Mesenchymal stem cell (in vitro differentiated cells and primary cell): ENCODE measurements around the gene LRRC71.

Source experiments
- DNase-seq: peaks from one replicate; pipeline ENCODE4 v3.0.0-alpha.2; 2013
- H2AFZ ChIP-seq: one replicate; pipeline ENCODE4 v1.6.1; 2013; ENCODE audit warnings: low read depth, mild to moderate bottlenecking, control low read depth, inconsistent platforms, low read length, moderate library complexity
- H2AK5ac ChIP-seq: 2 replicates; pipeline ENCODE4 v1.6.1; 2013; ENCODE audit warnings: low read length, moderate library complexity, mild to moderate bottlenecking, inconsistent platforms; ENCODE audit not compliant: severe bottlenecking
- H2BK120ac ChIP-seq: one replicate; pipeline ENCODE4 v1.6.1; 2013; ENCODE audit warnings: low read depth, mild to moderate bottlenecking, inconsistent platforms, low read length, moderate library complexity
- H2BK12ac ChIP-seq, 2 experiments: one replicate each; pipeline ENCODE4 v1.6.1; 2013; ENCODE audit warnings: inconsistent platforms in 2 of 2, low read length in 2 of 2, mild to moderate bottlenecking in 2 of 2, moderate library complexity in 2 of 2, control low read depth in 1 of 2
- H2BK15ac ChIP-seq: one replicate; pipeline ENCODE4 v1.6.1; 2013; ENCODE audit warnings: mild to moderate bottlenecking, low read depth, inconsistent platforms; ENCODE audit not compliant: poor library complexity, severe bottlenecking
- H2BK5ac ChIP-seq: 2 replicates; pipeline ENCODE4 v1.6.1; 2013; ENCODE audit warnings: low read depth, mild to moderate bottlenecking, low read length, control low read depth, inconsistent platforms; ENCODE audit not compliant: poor library complexity, severe bottlenecking
- H3K14ac ChIP-seq, 2 experiments: one replicate each; pipeline ENCODE4 v1.6.1; 2013; ENCODE audit warnings: inconsistent platforms in 2 of 2, low read length in 2 of 2, control low read depth in 1 of 2, mild to moderate bottlenecking in 1 of 2, moderate library complexity in 1 of 2
- H3K18ac ChIP-seq, 2 experiments: one replicate each; pipeline ENCODE4 v1.6.1; 2013; ENCODE audit warnings: inconsistent platforms in 2 of 2, low read length in 2 of 2, control low read depth in 1 of 2, low read depth in 1 of 2, mild to moderate bottlenecking in 1 of 2
- H3K23ac ChIP-seq, 2 experiments: one replicate each; pipeline ENCODE4 v1.6.1; 2013; ENCODE audit warnings: inconsistent platforms in 2 of 2, low read length in 2 of 2, mild to moderate bottlenecking in 2 of 2, moderate library complexity in 2 of 2, control low read depth in 1 of 2
- H3K27ac ChIP-seq: 2 replicates; pipeline ENCODE4 v1.5.1; 2013; ENCODE audit warnings: mild to moderate bottlenecking, moderate library complexity, low read length, control low read depth, inconsistent platforms; ENCODE audit not compliant: poor library complexity, severe bottlenecking
- H3K27me3 ChIP-seq, 2 experiments: 2 replicates each; pipeline versions ENCODE4 v1.6.1 to v1.7.0; 2013; ENCODE audit warnings: low read length in 2 of 2, mild to moderate bottlenecking in 2 of 2, moderate library complexity in 2 of 2, control low read depth in 1 of 2, inconsistent platforms in 1 of 2; ENCODE audit not compliant: control insufficient read depth in 1 of 2, insufficient read depth in 1 of 2
- H3K36me3 ChIP-seq, 2 experiments: 2 replicates each; pipeline versions ENCODE4 v1.6.1 to v1.7.0; 2013; ENCODE audit warnings: low read length in 2 of 2, control low read depth in 1 of 2, inconsistent platforms in 1 of 2, low read depth in 1 of 2, mild to moderate bottlenecking in 1 of 2; ENCODE audit not compliant: insufficient read depth in 2 of 2, control insufficient read depth in 1 of 2
- H3K4ac ChIP-seq, 2 experiments: one replicate each; pipeline ENCODE4 v1.6.1; 2013; ENCODE audit warnings: inconsistent platforms in 2 of 2, low read length in 2 of 2, mild to moderate bottlenecking in 2 of 2, moderate library complexity in 2 of 2, control low read depth in 1 of 2, low read depth in 1 of 2
- H3K4me1 ChIP-seq: 2 replicates; pipeline ENCODE4 v1.6.1; 2013; ENCODE audit warnings: low read depth, low read length, control low read depth; ENCODE audit not compliant: control insufficient read depth, insufficient read depth
- H3K4me2 ChIP-seq: 2 replicates; pipeline ENCODE4 v1.6.1; 2013; ENCODE audit warnings: low read length, mild to moderate bottlenecking, inconsistent platforms; ENCODE audit not compliant: poor library complexity, severe bottlenecking
- H3K4me3 ChIP-seq, 2 experiments: 2 replicates each; pipeline versions ENCODE4 v1.5.1 to v1.7.0; 2013; ENCODE audit warnings: low read length in 2 of 2, mild to moderate bottlenecking in 2 of 2, control low read depth in 1 of 2, low read depth in 1 of 2; ENCODE audit not compliant: insufficient read depth in 1 of 2
- H3K79me1 ChIP-seq: replicated peaks from 2 replicates; pipeline ENCODE4 v1.6.1; 2013; ENCODE audit warnings: mild to moderate bottlenecking, control low read depth, low read length, inconsistent platforms; ENCODE audit not compliant: poor library complexity, severe bottlenecking
- H3K9ac ChIP-seq: 2 replicates; pipeline ENCODE4 v1.7.0; 2013; ENCODE audit warnings: mild to moderate bottlenecking, low read length, moderate library complexity
- H3K9me3 ChIP-seq: 2 replicates; pipeline ENCODE4 v1.7.0; 2013; ENCODE audit warnings: mild to moderate bottlenecking, low read length; ENCODE audit not compliant: control insufficient read depth
- H4K8ac ChIP-seq: one replicate; pipeline ENCODE4 v1.6.1; 2013; ENCODE audit warnings: inconsistent platforms, mild to moderate bottlenecking, low read length, moderate library complexity
- H4K91ac ChIP-seq: one replicate; pipeline ENCODE4 v1.6.1; 2013; ENCODE audit warnings: mild to moderate bottlenecking, low read length, inconsistent platforms
- WGBS: methylation state at CpG from one replicate; pipeline ENCODE4 v1.1.7; 2013; ENCODE audit warnings: mixed read lengths; 5-methylcytosine and 5-hydroxymethylcytosine counted together

LRRC71 gene

DNA sequence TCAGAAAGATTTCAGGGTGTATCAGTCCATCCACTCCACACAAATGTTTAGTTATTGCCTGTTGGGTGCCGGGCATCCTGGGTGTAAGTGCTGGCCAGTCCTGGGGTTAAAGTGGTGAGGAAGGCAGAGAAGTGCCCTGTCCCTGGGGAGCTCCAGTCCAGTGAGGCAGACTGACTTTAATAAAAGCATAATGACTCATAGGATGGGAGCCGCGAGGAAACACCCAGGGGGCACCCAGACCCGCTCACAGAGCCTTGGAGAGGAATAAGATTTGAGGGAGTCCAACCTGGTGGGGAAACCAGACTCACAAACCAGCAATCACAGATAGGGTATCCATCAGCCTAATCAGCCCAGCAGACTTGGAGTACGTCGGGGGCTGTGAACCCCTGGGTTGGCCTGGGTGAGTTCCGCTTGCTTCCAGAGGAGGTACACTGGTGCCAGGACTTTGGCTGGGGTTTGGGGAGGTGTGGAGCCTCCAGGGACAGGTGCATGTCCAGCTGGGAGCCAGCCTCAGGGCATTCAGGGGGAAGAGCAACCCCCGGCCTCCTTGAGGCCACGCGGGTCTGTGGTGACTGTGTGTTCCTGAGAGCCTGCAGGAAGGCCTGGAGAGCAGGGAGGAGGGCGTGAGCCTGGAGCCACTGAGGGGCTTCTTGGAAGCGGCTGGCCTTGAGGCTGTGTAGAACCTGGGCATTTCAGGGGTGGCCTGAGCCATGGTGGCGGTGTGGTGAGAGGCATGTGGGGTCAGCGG lies 23.2 kb upstream of the LRRC71 start:
- Histone ChIP-seq H2AK5ac (peak overlapping the region; percentile 85), H3K9me3 (no peaks in the 10 kb centered on the region), H2BK5ac (peak overlapping the region; percentile 67), H2AFZ (no peak overlapping the region), H3K4me1 (peaks cover 61% of the 10 kb centered on the region), H4K8ac (peak overlapping the region; percentile 82), H2BK120ac (peak overlapping the region; percentile 56), H3K4me3 (peak overlapping the region in 1 of 2 experiments; percentile 43), H3K9ac (peak overlapping the region; percentile 48), H3K4me2 (peak overlapping the region; percentile 17), H3K27me3 (no peaks in the 10 kb centered on the region), H3K4ac (peak overlapping the region; percentile 56 to 96), H4K91ac (peak overlapping the region; percentile 98), H3K23ac (peak overlapping the region in 1 of 2 experiments; percentile 2), H3K79me1 (peaks cover 24% of the 10 kb centered on the region), H3K27ac (peak overlapping the region; percentile 95), H2BK12ac (peak overlapping the region; percentile 92 to 96), H2BK15ac (peak overlapping the region; percentile 87), H3K18ac (peak overlapping the region; percentile 49 to 95), H3K36me3 (no peaks in the 10 kb centered on the region), H3K14ac (peak overlapping the region in 1 of 2 experiments; percentile 13)
- 36% methylated on average over 14 of the region's 14 CpGs for WGBS
- peak; percentile 86 for DNase-seq

DNA sequence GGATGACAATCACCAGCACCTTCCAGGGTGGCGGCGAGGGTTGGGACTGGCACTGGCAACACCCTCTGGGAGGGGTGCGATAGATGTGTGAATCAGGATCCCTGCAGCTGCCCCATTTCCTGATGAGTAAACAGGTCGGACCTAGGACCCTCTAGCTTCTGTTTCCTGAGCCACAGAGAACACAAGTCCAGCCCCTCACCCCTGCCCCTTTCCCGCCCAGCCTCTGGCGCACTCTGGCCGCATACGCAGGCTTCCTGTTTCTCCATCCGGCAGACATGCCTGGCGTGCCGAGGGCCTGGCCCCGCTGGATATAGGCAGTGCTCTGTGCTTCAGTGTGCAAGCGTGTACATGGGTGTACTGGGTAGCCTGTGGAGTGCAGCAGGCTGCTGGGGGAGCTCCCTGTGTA lies 22.3 kb upstream of the LRRC71 start:
- peak overlapping the region; percentile 95 for H3K27ac ChIP-seq
- peaks cover 34% of the 10 kb centered on the region for H3K79me1 ChIP-seq
- H4K8ac ChIP-seq: peak overlapping the region; percentile 72
- no peak overlapping the region for H2BK15ac ChIP-seq
- peak overlapping the region; percentile 79 to 95 for H3K18ac ChIP-seq
- peak overlapping the region; percentile 1 for H3K4me2 ChIP-seq
- peak overlapping the region; percentile 0 for H3K9ac ChIP-seq
- no peaks in the 10 kb centered on the region for H3K36me3 ChIP-seq
- no peak overlapping the region for H2AFZ ChIP-seq
- no peaks in the 10 kb centered on the region for H3K27me3 ChIP-seq
- H2BK12ac ChIP-seq: peak overlapping the region; percentile 82 to 92
- H3K14ac ChIP-seq: peak overlapping the region in 1 of 2 experiments; percentile 68
- peak overlapping the region; percentile 3 to 56 for H3K4ac ChIP-seq
- DNase-seq: peak; percentile 87
- no peaks in the 10 kb centered on the region for H3K9me3 ChIP-seq
- peak overlapping the region; percentile 83 for H4K91ac ChIP-seq
- no peak overlapping the region for H3K4me3 ChIP-seq
- H2AK5ac ChIP-seq: no peak overlapping the region
- peaks cover 65% of the 10 kb centered on the region for H3K4me1 ChIP-seq
- H2BK120ac ChIP-seq: no peak overlapping the region
- H3K23ac ChIP-seq: no peak overlapping the region
- WGBS: 9% methylated on average over 11 of the region's 13 CpGs
- H2BK5ac ChIP-seq: no peak overlapping the region

- 96% methylated on average over 12 of the region's 12 CpGs for WGBS
- Histone ChIP-seq H3K9me3 (no peaks in the 10 kb centered on the region), H2BK5ac (no peak overlapping the region)
Observed at GRCh38 chr1:156898971-156899664, 21.3 kb upstream of the LRRC71 start.

More at GRCh38 chr1:156898971-156899664, 21.3 kb upstream of the LRRC71 start:
- Histone ChIP-seq H3K9ac (peak overlapping the region; percentile 0), H2BK15ac (peak overlapping the region; percentile 97), H2BK12ac (peak overlapping the region; percentile 28 to 49), H3K79me1 (peaks cover 36% of the 10 kb centered on the region), H3K4me1 (peaks cover 57% of the 10 kb centered on the region), H3K4me2 (no peak overlapping the region), H3K27ac (peak overlapping the region; percentile 95), H4K8ac (peak overlapping the region; percentile 3), H3K27me3 (no peaks in the 10 kb centered on the region), H3K18ac (peak overlapping the region; percentile 29 to 79), H2BK120ac (peak overlapping the region; percentile 56), H2AFZ (no peak overlapping the region), H3K23ac (no peak overlapping the region), H3K4me3 (no peak overlapping the region), H3K14ac (no peak overlapping the region), H2AK5ac (peak overlapping the region; percentile 26), H3K4ac (peak overlapping the region; percentile 50 to 84), H4K91ac (peak overlapping the region; percentile 74), H3K36me3 (no peaks in the 10 kb centered on the region)
- no peak for DNase-seq
